Esophagus muscularis mucosa (tissue), 3 donors: Measurements from ENCODE around the gene TLR8.

Source experiments
- CTCF ChIP-seq, 3 experiments: fragments of 200-600 bp in 2 of 3; fragments of 450-650 bp in 1 of 3; sonication (generic) in 2 of 3; IDR thresholded peaks; one replicate each; pipeline ENCODE4 v1.5.1; 2017 to 2019; ENCODE audit warnings: antibody characterized with exemption in 3 of 3, mild to moderate bottlenecking in 2 of 3, moderate library complexity in 1 of 3
- POLR2A ChIP-seq: fragments of 450-650 bp; IDR thresholded peaks from one replicate; pipeline ENCODE4 v1.6.1; 2017; ENCODE audit warnings: antibody characterized with exemption, moderate library complexity, mild to moderate bottlenecking, low read depth
- POLR2AphosphoS5 ChIP-seq, 2 donors: sonication (generic); formaldehyde crosslinking; IDR thresholded peaks; one replicate each; pipeline ENCODE4 v1.6.1; 2017; ENCODE audit warnings: antibody characterized with exemption in 2 of 2

GRCh38 chrX:12920990-12921389, 14.6 kb downstream of the TLR8 start:
- TF ChIP-seq CTCF (IDR thresholded peaks at IDR 0.05) (no peak), POLR2AphosphoS5 (IDR thresholded peaks at IDR 0.05) (no peak), POLR2A (no peak)
